NCI-H345 treated with DMSO at 0.1 percent for 48 hours (cell line): ENCODE measurements around the gene AGAP1.

ENCODE experiments used
- DNase-seq: peaks from one replicate; lab custom pipeline; 2025; ENCODE audit not compliant: unreplicated experiment; lab: John Stamatoyannopoulos, UW

AGAP1 gene

DNA sequence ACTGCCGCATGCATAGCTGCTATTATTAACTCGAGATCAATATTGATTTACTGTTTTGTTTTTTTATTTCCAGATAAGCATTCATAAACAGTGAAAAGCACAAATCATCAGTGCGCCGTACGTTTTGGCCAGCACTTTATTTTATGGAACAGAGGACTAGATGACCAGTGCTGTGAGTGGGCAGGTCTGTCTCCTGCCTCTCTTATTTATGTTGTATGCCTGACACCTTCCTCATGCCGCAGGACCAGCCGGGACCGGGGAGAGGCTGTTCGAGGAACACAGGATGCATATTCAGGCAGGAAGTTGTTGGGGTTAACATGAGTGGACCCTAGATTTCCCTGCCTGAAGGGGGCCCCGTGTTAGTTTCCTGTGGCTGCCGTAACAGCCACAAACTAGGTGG is 72.6 kb downstream of the AGAP1 start:
- DNase-seq = no peak

DNA sequence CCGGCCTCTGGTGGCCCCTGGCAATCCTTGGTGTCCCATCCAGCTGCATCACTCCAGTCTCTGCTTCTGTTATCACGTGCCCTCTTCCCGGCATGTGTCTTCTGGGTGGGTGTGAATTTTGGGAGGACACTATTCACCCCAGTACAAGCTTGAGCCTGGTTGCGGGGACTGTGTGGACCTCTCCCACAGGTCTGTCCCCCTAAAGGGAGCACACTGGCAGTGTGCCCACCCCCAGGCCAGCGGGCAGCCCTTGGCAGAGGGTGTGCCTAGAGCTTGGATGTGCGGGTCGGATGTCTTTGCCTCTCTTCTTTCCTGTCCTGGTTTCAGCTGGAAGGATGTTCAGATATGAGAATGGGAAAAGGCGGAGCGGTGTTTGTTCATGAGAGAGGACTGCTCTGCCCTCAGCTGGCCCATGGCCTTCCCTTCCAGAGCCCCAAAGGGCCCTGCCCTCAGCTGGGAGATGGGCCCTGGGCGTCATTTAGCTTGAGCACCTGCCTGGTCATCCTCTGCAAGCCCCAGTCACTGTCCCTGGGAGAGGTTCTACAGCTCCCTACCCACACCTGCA is 73.2 kb downstream of the AGAP1 start:
- no peak for DNase-seq

DNA sequence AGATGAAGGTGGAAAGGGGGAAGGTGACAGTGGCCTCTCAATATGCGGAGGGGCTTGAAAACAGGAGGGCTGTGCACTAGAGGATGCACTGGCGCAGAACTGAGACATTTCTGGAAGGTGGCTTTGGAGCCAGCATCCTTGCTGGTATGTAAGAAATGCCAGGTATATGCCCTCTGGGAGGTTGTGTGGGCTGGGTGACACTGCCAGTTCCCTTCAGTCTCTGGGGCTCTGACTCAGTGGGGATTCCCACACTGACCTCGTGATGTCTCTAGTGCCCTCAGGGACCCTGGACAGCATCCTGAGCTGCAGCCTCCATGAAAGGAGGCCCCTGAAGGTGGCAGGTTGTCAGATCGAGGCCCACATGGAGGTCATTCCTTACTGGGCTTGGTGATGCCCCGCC is 74.0 kb downstream of the AGAP1 start:
- no peak for DNase-seq

DNA sequence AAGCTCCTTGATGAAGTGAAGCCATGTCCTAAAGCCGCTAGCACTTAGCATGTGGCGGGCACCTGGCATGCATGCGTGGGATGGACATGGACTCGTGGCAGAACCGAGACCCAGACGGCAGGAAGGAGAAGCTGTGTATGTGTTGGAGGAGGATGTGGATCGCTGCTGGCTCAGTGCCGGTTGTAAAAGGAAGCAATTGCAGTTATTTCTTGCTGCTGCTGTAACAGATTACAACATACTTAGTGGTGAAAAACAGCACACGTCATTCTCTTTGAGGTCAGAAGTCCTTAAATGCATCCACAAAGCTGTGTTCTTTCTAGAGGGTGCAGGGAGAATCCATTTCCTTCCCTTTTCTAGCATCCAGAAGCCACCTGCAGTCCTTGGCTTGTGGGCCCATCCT is 74.6 kb downstream of the AGAP1 start:
- no peak for DNase-seq

DNA sequence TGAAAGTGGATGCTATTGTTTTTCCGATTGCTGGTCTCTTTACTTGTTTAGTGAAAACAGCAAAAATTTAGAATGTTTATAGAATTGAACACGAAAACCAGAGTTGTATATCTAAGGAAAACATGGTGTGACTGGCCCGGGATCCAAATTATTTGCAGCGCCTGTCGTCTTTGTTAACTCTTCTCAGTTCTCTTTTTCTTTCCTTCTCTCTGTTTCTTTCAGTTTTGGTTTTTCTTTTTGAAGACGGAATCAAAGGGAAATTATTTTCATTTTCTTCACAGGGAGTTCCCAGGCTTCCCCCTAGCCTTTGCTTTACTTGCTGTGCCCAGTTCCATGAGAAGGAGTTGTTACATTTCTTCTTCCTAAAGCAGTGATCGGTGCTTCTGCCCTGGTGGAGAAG is 76.0 kb downstream of the AGAP1 start:
- DNase-seq = no peak

DNA sequence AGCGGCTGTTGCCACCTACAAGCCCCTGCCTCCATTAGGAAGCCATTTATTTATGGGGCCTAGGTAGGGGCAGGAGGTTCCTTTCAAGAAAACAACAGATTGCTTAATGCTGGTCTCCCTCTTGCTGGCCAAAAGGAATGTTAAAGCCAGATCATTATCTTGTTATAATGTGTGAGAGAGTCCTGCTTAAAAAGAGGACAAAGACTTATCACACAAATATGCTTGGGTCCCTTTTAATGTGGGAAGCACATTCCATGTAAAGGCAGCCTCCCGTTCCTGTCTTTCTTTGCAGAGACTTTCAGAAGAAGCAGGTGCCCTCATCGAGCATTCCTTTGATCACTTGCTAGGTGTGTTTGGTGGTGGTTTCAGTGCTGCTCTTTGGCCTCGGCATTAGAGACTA is 76.4 kb downstream of the AGAP1 start:
- no peak for DNase-seq

DNA sequence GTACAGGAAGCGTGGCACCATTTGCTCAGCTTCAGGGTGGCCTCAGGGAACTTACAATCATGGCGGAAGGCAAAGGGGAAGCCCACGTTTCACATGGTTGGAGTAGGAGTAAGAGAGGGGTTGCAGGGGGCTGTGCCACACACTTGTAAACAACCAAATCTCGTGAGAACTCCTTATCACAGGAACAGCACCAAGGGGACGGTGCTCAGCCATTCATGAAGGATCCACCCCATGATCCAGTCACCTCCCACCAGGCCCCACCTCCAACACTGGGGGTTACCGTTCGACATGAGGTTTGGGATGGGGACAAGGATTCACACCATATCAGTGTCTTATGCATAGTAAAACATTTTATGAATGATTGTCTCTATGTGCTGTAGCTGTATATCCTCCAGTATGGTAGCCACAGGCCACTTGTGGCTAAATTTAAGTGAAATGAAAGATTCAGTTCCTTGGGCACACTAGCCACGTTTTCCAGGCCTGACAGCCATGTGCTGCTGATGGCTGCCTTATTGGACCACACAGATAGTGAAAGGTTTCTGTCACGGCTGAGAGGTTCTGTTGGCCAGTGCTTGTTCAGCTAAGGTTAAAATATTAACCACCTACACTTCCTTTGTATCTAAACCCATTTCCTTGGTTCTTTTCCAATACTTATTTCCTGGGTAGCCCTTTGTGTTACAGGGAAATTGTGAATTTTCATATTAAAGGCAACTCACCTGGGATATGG is 77.3 kb downstream of the AGAP1 start:
- no peak for DNase-seq

DNA sequence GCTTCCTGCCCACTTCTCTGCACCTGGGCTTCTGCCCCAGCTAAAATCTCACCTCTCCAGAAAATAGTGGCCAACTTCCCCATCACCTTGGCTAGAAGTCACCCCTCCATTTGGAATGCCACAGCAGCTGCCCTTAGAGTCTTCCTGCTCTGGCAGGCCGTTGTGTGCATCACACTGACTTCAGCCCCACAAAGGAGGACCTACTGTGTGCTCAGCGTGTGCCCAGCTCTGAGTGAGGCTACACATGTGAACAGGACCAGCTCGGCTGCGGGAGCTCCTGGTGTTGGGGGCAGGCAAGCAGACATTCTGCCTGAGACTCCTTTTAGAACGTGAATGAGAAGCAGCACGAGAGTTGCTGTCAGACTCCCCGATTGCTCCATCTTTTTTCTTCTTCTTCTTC is 78.7 kb downstream of the AGAP1 start:
- DNase-seq = no peak

DNA sequence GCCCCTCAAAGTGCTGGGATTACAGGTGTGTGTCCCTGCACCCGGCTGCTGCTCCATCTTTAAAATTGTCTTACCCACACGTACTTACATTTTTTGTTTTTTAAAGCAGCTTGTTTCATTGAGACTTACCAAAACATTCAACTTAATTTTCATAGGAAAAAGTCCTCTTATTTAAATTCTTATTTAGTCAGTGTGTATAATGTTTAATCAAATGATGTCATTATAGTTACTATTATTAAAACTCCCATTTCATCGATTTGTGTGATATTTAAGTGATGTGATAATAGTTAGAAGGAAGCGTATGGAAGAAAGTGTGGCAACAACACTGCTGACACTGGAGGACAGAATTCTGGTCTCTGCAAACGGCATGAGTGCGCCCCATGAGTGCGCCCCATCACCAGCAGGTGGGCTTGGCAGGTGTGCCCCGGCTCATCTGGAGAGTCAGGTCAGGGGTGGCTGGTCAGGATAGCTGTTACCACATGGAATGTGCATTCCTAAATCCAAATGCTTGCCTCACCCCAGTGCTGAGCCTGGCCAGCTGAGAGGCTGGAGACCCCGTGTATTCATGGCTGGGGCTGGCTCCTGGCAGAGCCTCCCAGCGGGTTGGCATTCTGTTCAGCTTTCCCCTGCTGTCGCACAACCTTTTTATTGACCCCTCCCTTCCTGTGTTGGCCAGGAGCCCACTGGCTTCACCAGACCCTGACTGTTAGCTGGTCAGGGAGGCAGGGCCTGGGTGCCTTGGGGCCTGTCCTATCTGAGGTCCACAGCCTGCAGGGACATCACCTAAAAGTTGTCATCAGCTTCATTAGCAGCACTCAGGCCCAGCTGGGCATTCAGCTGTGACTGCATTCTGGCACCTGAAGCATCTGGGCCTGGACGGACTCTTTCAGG is 79.7 kb downstream of the AGAP1 start:
- DNase-seq = no peak

DNA sequence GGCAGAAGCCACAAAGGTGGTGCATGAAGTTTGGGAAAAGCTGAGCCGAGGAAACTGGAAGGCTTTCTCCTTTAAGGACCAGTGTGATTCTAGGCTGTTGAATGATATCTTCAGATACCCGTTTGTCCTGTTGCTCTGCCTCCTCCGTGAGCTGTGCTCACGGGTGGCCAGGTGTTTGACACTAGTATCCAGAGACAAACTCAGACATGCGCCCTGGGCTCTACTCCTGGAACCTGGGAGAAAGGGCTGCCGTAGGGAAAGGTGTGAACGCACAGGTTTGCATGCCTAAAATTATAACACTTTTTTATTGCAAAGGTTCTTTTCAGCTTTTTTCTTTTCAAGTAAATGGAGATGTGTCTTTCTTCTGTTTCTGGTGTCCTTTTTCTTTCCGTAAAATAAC is 81.6 kb downstream of the AGAP1 start:
- DNase-seq = no peak

DNA sequence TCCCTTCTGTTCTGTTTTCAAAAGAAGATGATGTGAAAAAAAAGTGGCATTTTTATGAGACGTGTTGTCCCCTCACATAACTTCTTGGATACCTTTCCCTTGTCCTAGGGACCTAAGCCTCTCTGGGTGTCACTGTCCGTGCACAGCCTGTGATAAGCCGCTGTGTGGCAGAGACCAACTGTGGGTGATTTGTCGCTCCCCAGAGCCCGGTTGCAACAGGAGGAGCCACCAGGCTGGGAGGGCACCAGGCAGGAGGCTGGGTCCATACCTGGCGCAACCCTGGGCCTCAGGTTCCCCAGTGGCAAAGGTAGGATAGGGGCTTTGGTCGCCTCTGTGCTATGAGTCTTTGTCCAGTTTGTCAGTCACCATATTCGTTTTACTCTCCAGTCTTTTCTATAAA is 82.1 kb downstream of the AGAP1 start:
- DNase-seq = no peak

DNA sequence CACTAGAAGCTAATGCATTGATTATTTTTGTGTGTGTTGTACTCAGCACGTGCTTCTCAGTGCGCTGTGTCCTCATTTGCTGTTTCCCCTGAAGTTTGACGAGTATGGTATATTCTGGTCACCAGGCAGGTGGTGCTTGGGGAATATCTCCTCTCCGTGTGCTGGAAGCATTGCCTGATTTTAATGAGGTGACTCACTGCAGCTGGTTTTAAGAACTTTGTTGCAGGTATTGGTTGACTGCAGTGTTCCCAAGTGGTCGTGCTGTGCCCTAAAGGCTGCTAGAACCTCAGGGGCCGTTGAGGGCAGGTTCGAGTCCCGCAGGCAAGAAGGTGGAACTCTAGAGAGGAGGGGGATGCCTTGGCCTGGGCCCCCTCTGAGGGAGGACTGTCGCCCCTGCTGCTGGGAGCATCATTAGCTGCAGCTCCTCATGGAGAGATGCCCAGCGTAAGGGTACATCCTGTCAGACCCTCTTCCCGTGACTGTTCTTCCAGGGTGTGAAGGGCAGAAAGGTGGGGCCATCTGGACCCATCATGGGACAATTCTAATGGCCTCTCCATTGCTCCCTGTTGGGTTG is 82.6 kb downstream of the AGAP1 start:
- no peak for DNase-seq

DNA sequence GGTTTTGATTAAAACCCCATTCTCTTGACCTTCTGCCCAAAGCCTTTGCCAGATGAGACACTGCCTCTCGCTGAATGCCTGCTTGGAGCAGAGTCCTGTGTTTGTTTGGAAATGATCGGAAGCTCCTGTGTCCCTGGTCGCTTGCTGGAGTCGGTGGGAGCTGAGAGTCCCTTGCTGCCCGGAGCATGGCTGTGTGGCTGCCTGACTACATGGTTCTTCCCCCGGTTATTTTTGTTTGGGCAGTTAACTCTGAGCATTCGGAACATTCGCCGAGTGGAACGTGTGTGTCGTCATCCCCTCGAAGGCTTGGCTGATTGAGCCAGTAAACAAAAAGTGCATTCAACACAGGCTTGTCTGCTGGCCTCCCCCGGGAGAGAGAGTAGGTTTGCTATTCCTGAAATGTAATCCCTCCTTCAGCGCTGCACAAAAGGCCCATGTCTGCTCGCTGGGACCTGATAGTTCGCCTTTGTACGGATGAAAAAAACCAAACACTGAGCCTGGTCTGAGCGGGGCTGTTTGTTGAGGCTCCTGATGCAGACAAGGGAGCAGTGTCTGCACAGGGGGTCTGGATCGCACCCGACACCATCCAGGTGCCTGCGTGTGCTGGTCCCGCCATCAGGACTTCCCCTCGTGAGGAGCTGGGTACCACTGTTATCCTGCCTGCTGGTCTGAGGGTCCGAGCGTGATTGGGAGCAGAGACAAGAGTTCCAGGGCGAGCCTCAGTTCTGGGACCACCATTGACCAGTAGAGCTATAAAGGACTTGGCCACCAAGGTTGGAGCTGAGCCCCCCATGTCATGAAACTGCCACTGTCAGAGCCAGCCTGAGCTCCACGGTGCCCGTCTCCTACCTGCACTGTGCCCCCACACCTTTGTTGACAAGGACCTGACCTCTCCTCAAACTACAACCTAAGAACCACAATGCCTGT is 83.8 kb downstream of the AGAP1 start:
- peak; percentile 85 for DNase-seq

DNA sequence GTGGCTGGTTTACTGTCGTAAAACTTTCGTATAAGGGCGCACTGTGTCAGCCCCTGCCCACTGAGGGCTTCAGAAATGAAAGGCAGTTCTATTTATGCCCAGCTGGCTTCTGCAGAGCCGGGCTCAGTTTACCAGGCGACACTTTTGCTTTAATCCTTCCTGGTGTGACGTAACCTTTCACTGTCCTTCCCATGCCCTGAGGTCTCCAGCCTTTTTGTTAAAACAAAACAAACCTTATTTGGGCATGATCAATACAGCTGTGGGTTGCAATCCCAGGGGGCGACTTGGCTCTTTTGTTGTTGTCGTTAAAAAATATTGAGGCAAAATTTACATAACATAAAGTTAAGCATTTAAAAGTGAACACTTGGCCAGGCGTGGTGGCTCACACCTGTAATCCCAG is 85.3 kb downstream of the AGAP1 start:
- no peak for DNase-seq

DNA sequence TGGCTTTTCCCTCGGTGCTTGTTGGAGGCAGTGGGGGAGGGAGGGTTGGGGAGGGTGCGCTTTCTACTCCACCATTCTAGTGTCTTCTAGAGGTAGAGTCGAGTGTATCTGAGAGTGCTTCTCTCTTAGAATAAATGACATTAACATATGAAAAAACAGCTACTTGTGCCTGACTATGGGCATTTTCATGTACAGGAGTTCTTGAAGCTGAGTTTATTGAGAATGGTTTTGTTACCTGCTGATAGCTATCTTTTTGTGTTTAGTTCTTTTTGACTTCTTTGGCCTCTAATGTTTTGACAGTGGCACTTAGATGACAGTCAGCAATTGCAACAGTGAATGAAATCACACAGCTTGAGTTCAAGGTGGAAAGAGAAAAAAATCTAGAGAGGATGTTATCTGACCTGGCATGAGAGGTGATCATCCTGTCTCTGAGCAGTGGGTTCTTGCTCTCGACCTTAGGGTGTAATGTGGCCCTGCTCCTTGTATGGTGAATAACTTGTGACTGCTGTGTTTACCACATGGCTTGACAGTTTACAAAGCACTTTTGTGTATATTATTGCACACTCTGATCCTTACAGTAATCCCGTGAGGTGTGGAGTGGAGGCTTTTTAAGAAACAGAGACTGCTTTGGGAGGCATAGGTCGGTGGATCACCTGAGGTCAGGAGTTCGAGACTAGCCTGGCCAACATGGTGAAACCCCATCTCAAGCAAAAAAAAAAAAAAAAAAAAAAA is 86.7 kb downstream of the AGAP1 start:
- no peak for DNase-seq

DNA sequence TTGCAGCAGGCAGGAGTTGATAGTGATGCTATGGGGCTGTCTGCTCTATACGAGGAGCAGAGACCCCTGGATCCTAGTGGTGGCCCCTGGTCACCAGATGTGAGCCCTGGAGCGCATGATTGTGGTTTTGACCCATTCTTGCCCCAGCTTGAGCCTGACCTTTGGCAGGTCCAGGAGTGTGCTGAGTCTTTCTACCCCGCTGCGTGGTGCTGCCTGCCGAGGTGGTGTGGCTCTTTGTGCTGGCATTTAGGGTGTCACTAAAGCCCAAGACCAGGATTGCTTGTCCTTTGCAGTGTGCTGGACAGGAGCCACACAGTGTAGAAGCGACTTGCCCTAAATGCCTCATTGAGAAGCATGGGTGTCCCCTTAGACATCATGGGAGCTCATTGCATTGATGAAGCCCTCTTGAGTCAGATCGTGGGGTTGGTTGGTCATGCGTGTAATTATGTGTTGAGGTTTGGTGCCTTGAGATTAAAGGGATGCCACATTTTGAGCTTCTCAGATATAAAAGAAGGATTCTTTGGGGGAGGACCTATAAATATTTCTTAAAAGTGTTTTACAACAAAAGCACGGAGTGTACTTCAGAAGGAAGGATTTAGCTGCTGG is 88.3 kb downstream of the AGAP1 start:
- DNase-seq = no peak

DNA sequence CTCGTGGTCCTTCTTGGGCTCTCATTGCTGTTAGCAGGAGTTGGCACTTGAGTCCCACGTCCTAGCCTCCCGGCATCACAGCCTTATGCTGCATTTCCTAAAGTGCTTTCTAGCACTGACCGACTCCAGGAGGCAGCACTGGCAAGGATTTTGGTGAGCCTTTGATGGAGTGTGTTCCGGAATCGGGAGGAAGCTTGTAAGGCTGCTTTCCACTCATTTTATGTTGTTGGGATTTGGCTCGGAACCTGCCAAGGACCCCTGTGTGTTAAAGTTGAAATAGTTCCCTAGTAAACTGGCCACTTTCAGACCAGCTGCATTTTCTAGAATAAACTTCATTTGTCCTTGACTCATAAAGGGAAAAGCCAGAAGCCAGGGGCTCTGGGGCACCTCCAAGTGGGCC is 88.9 kb downstream of the AGAP1 start:
- no peak for DNase-seq

DNA sequence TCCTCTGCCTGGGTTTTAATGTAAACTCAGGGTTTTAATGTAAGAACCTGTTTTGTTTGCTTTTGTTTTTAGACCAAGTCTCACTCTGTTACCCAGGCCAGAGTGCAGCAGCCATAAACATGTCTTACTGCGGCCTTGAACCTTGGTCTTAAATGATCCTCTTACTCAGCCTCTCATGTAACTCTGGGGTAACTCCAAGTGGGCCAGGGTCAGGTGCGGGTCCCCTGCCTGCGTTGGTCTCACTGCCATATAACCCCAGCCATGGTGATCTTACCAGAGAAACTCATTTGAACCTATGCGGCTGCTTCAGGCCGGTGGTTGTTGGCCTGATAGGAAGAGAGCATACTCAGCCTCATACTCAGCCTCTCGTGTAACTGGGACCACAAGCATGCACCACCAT is 89.3 kb downstream of the AGAP1 start:
- DNase-seq = no peak

DNA sequence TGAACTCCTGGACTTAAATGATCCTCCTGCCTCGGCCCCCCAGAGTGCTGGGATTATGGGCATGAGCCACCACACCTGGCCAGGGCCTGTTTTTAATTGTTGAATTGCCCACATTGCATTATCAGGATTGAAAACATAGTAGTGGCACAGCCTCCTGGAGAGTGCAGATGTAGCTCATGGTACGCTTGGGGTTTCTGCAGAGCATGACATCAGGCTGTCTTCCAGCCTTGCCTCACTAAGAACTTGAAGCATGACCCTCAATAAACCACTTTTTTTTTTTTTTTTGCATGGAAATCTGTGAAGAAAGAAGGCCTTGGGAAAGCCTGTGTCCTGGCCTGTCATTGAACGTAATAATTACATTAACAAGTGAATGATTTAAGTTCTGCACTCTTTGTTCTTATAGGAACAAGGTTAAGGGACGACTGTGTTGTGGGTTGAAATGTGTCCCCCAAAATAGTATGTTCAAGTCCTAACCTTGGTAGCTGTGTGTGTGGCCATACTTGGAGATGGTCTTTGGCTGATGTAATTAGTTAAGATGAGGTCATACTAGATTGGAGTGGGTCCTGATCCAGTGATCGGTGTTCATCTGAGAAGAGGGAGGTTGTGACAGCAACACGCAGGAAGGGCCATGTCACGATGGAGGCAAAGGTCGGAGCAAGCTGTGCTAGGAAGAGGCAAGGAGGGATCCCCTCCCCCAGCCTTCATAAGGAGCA is 90.2 kb downstream of the AGAP1 start:
- DNase-seq = no peak
